Thoracic aorta endothelial cell (primary cell): ENCODE data around the gene CHST15. TPM values are rescaled to one million over a fixed set of nuclear protein-coding genes. Genes with fewer than 3 reads are reported as not detected.

Experiments
- total RNA-seq: library from RNA; depleted of rRNA; stranded (reverse); fragments of >200 nt; gene quantifications from 2 replicates; pipeline ENCODE4 v1.2.3, GENCODE V29; 2012

The CHST15 gene, protein sequence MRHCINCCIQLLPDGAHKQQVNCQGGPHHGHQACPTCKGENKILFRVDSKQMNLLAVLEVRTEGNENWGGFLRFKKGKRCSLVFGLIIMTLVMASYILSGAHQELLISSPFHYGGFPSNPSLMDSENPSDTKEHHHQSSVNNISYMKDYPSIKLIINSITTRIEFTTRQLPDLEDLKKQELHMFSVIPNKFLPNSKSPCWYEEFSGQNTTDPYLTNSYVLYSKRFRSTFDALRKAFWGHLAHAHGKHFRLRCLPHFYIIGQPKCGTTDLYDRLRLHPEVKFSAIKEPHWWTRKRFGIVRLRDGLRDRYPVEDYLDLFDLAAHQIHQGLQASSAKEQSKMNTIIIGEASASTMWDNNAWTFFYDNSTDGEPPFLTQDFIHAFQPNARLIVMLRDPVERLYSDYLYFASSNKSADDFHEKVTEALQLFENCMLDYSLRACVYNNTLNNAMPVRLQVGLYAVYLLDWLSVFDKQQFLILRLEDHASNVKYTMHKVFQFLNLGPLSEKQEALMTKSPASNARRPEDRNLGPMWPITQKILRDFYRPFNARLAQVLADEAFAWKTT
- 27.0 and 52.1 TPM in 2 replicates for total RNA-seq

DNA sequence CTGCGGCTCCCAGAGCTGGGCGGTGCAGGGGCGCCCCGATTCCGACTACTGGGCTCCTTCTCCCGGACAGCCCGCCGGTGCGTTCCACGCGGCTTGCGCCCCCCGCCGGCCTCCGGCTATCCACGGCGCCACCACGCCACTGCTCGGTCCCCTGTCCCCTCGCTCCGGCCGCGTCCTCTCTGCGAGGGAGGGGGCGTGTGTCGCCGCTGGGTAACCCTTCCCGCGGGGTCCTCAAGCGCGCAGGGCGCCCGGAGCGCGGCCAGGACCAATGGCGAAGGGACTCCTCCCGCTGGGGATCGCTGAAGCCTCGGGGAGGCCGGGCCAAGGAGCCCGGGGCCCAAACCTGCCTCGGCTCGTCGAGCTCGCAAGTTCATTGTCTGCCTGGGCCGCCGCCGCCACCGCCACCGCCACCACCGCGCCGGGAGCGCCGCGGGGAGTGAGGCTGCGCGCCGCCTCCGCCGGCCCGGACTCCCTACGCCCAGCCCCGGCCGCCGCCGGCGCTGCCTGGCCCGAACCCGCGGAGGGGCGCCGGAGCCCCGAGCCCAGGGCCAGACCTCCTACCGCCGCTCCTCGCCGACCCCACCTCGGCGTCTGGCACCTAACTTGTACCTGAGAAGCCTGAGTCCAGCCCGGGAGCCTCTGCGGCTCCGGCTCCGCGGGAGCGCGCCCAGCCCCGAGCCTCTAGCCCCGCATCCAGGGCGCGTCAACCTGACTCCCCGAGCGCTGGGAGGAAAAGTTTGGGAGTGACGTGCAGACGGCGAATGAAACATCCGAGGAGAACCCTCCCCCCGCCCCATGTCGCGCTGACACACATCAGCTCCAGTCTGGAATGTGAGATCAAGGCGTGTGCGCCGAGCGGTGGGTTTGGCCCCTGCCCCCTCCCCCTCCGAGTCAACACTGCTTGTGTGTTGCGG, at the start of gene CHST15:
Gene CHST15, minus strand, starts transcription at position 739 of the 914 bp plus-strand sequence. CDS start 47,386 bp downstream, outside the sequence.

Other genes with a start within 250 kb of the CHST15 start
- 4.7 and 13.5 TPM in 2 replicates for gene CPXM2, start 201.8 kb downstream of the CHST15 start, total RNA-seq